ENCODE data around the gene BEAN1.
A peak's percentile ranks its signal among the peaks of the same experiment; 100 is the strongest.

The BEAN1 gene

DNA sequence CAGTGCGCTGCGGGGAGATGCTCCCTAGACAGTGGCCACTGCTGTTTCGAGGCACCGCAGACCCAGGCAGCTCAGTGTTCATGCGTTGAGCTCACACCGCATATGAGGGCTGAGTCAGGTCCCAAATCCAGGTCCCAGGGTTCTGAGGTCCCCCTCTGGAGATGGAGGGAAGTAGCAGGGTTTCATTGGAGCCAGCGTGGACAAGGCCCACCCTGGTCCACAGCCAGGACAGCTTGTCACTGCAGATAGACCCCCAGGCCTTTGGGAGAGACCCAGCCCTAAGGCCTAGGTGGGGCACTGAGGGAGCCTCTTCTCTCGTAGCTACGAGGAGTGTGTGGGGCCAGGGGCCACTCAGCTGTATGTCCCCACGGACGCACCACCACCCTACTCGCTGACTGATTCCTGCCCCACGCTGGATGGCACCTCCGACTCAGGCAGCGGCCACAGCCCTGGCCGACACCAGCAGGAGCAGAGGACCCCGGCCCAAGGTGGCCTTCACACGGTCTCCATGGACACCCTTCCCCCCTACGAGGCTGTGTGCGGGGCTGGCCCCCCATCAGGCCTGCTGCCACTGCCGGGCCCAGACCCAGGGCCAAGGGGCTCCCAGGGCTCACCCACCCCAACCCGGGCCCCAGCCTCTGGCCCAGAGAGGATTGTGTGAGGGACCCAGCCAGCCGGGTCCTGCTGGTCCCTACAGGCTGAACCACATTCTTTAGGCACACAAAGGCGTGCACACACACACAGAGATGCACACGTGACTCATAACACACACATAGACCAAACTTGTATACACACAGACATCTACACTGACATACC lies 53.4 kb downstream of the BEAN1 start:
- TF ChIP-seq, protein P1, sequence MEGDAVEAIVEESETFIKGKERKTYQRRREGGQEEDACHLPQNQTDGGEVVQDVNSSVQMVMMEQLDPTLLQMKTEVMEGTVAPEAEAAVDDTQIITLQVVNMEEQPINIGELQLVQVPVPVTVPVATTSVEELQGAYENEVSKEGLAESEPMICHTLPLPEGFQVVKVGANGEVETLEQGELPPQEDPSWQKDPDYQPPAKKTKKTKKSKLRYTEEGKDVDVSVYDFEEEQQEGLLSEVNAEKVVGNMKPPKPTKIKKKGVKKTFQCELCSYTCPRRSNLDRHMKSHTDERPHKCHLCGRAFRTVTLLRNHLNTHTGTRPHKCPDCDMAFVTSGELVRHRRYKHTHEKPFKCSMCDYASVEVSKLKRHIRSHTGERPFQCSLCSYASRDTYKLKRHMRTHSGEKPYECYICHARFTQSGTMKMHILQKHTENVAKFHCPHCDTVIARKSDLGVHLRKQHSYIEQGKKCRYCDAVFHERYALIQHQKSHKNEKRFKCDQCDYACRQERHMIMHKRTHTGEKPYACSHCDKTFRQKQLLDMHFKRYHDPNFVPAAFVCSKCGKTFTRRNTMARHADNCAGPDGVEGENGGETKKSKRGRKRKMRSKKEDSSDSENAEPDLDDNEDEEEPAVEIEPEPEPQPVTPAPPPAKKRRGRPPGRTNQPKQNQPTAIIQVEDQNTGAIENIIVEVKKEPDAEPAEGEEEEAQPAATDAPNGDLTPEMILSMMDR (conservative IDR thresholded peaks at IDR 0.05; ENCODE audit: low read depth, low read length), result no peak

DNA sequence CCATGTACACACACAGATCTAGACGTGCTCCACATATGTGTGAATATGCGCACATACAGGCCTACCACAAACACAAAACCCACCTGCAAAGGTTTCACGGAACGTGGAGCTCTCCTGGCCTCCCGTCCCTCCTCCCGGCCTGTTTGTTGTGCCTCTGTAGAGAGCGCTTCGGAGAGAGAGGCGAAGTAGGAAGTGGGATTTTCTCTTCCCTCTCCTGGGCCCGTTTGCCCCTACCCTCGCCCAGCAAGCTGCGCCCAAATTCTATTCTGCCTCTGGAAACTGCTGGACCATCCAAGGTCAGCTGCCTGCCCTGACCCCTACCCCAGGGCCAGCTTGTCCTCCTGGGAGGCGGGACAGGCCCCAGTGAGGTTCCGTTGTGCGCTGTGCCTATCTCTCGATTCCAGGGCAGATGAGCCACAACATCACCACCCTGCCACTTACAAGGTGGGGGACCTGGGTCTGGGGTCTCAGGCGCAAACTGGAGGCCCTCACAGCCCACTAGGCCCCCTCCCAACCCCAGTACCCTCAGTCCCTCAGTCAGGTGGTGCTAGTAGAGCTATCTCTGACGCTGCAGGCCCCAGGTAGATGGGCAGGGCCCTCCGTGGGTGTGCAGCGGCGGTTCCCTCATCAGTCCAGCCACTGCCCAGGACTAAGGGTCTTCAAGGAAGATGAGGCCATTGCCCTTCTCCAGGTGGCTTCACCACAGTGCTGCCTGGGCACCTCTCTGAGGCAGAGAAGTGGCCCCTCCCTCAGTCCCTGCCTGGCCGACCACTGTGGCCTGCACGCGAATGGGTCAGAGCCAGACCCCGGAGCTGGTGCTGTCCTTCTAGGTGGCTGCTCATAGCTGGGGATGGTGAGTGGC lies 54.2 kb downstream of the BEAN1 start:
- no peak for DNase-seq (ENCODE audit: low read depth)
- TF ChIP-seq, protein P1 (conservative IDR thresholded peaks at IDR 0.05; ENCODE audit: low read depth, low read length), result no peak
- no peak overlapping the region for H3K4me3 ChIP-seq (ENCODE audit: low read length)

More for the DNA sequence above, 53.4 kb downstream of the BEAN1 start:
- DNase-seq (ENCODE audit: low read depth), result no peak
- no peak overlapping the region for H3K4me3 ChIP-seq (ENCODE audit: low read length)

DNA sequence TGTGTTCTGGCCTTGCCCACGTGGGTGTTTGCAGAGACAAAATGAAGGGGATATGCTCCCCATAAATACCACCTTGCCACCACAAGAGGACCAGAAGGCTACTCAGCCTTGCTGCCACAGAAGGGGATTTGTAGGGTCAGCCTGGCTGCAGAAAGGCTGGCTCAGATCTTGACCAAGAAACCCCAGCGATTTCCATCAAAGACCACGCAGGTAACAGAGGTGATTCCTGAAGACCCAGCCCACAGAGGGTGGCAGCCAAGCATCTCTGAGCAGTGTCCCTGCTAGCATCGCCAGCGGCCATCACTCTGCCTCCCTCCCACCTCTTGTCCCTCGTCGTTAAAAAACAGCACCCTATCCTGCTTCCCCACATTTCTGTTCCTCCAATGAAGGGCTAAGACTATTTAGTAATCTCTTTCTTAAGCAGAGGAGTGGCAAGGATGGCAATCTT lies 54.9 kb downstream of the BEAN1 start:
- TF ChIP-seq, protein P1 (conservative IDR thresholded peaks at IDR 0.05; ENCODE audit: low read depth, low read length), result no peak

DNA sequence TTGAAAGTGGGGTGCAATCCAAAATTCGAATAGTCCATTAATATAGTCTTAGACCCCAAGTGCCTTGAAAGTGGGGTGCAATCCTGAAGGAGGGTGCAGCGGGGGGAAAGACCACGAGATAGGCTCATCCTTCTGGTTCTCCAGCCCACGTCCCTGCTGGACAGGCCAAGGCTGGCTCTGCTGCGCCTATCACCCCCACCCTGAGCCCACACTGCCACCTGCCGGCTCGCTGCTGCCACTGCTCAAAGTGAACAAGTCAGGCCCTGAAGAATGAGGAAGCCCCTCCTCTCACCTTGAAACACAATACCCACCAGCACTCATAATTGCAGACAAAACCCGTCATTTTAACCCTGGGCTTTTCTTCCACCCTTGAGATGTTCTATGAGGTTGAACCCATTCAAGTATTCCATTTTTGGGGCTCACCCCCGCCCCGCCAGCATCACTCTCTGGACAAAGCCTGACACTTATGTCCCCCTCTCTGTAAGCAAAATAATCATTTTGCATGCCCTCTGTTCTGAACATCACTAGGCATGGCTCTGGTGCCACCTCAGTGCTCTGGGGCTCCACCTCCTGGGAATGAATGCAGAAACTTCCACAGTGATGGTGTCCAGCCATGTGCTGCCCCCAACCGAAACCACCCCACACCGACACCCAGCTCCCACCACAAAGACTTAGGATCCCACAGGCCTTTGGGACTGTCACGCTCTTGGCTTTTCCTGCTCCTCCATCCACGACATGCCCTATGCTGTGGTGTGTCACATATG lies 56.8 kb downstream of the BEAN1 start:
- no peak for DNase-seq (ENCODE audit: low read depth)
- H3K4me3 ChIP-seq (ENCODE audit: low read length), result no peak overlapping the region
- TF ChIP-seq, protein P1 (conservative IDR thresholded peaks at IDR 0.05; ENCODE audit: low read depth, low read length), result peak; percentile 99

More for the DNA sequence above, 54.9 kb downstream of the BEAN1 start:
- H3K4me3 ChIP-seq (ENCODE audit: low read length), result no peak overlapping the region
- DNase-seq (ENCODE audit: low read depth), result no peak

DNA sequence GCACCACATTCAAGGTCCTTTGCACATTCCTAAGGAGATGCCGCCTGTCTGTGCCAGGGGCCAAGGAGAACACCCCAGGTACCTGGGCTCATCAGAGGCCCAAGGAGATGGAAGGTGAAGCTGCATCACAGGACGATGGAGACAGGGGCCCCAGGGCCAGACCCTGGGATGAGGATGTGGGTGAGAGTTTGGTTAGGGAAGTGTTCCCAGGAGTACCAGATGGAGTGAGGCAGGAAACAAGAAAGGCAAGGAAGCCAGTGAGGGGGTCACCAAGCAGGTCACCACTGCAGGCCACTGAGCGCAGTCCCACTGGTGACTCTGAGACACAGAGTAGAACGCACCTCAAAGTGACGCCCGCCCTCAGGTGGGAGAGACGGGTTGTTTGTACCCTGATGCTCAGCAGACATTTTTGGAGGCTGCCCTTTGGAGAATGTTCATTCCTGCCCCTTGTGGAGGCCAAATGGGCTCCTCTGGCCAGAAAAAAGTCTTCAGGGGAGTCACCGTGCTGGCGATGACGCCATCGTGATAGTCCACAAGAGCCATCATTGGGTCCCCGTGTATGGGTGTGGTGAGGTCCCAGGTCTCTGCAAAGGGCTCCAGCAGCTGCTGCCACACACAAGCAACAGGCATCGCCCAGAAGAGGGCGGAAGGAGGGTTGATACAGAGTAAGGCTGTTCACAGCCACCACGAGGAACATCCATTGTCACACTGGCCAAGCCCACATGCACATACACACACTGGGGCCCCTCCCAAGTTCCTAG lies 57.5 kb downstream of the BEAN1 start:
- no peak for DNase-seq (ENCODE audit: low read depth)
- H3K4me3 ChIP-seq (ENCODE audit: low read length), result no peak overlapping the region
- TF ChIP-seq, protein P1 (conservative IDR thresholded peaks at IDR 0.05; ENCODE audit: low read depth, low read length), result no peak

DNA sequence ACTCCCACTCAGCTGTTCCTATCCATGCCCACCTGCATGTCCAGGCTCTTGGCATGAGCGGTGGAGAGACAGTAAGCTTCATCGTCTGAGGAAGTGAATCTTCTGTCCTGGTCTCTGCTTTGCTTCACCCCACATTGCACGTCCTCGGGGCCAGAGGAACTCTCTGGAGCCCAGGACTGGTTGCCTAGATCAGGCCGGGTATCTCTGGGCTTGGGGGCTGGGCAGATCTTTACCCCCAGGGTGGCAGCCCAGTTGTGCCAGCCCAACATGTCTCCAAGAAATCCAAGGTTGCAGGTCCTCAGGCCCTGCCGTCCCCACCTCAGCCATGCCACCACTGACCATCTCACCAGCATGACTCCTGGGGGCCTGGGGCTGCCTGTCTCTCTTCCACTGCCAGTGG lies 58.3 kb downstream of the BEAN1 start:
- H3K4me3 ChIP-seq (ENCODE audit: low read length), result no peak overlapping the region
- TF ChIP-seq, protein P1 (conservative IDR thresholded peaks at IDR 0.05; ENCODE audit: low read depth, low read length), result no peak
- no peak for DNase-seq (ENCODE audit: low read depth)
